Naive B cell (primary cell): ENCODE results near the gene TCF7L2. TPM values are rescaled to one million over a fixed set of nuclear protein-coding genes. Genes with fewer than 3 reads are reported as not detected.

Experiments used
- ATAC-seq, 2 donors: fragments of 150-1000 bp; cut with Tn5 transposase; 2 replicates each; pipeline ENCODE4 v1.10.0; 2021; ENCODE audit warnings: low read depth in 2 of 2, mild to moderate bottlenecking in 2 of 2, moderate library complexity in 2 of 2
- DNase-seq: peaks from one replicate; pipeline ENCODE4 v3.0.0; 2022
- H3K27ac Mint-ChIP-seq, 6 donors: one replicate each; pipeline ENCODE4 v1.8.0; 2020 to 2022; ENCODE audit warnings: mild to moderate bottlenecking in 6 of 6, mixed read lengths in 6 of 6, moderate library complexity in 5 of 6, inconsistent platforms in 2 of 6
- H3K27me3 Mint-ChIP-seq, 3 donors: one replicate each; pipeline ENCODE4 v1.8.0; 2021 to 2022; ENCODE audit warnings: mixed read lengths in 3 of 3, mild to moderate bottlenecking in 1 of 3
- H3K36me3 Mint-ChIP-seq, 2 donors: one replicate each; pipeline ENCODE4 v1.8.0; 2020 to 2022; ENCODE audit warnings: mixed read lengths in 2 of 2, inconsistent platforms in 1 of 2, mild to moderate bottlenecking in 1 of 2
- H3K4me1 Mint-ChIP-seq, 3 donors: one replicate each; pipeline ENCODE4 v1.8.0; 2020 to 2022; ENCODE audit warnings: mixed read lengths in 3 of 3, inconsistent platforms in 1 of 3, mild to moderate bottlenecking in 1 of 3, moderate library complexity in 1 of 3
- H3K4me3 Mint-ChIP-seq, 8 donors: one replicate each; pipeline ENCODE4 v1.8.0; 2020 to 2022; ENCODE audit warnings: mild to moderate bottlenecking in 8 of 8, mixed read lengths in 8 of 8, moderate library complexity in 8 of 8, inconsistent platforms in 2 of 8
- H3K9me3 Mint-ChIP-seq, 7 donors: one replicate each; pipeline ENCODE4 v1.8.0; 2020 to 2022; ENCODE audit warnings: mixed read lengths in 7 of 7, mild to moderate bottlenecking in 5 of 7, inconsistent platforms in 2 of 7, moderate library complexity in 1 of 7
- polyA plus RNA-seq, 6 donors: library from polyadenylated mRNA; unstranded; fragments of 300-500 nt; fragmentation: Illumina TruSeq; gene quantifications; one replicate each; pipeline ENCODE4 v1.2.3, GENCODE V29; 2021; ENCODE audit warnings: low read depth in 6 of 6

TCF7L2 gene
- polyA plus RNA-seq, 6 donors from 2014 or later = 0.30 TPM; not detected in 5

DNA sequence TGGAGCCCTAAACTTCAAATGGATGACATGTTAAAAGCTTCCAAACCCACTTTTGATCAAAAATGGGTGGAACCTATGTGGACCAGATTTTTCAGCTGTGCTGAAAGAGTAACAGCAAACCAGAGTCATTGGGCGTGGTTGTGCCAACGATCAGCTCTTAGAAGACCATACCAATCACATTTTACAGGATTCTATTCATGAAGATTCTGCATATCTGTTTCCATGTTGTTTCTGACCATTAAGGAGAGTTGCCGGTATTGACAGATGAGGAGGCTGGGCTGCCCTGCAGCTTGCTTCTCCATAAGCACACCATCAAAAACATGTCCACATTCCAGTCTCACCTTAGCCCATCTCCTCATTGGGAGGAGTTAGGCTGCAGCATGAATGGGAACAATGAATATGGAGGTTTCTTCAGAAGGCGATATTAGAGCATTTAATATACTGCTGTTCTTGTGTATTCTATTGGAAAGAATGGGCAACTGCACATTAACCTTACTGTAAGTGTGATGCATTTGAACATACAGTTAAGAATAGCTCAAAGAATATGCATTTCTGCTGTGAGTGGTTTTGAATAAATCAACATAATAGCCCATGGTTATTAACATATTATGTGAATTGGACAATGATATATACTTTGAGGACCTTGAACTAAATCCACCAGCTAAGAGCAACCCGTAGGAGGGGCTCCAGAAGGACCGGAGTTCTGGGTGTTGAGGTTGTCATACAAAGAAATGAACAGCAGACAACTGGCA is 116.7 kb downstream of the TCF7L2 start:
- ATAC-seq (no peak), DNase-seq (no peak)
- Mint-ChIP-seq H3K4me1 (no peaks in the 10 kb centered on the region), H3K27me3 (peaks cover 0 to 6% (median 0%) of the 10 kb centered on the region in 3 donors), H3K36me3 (no peaks in the 10 kb centered on the region), H3K27ac (no peak overlapping the region), H3K9me3 (no peaks in the 10 kb centered on the region), H3K4me3 (no peak overlapping the region)

DNA sequence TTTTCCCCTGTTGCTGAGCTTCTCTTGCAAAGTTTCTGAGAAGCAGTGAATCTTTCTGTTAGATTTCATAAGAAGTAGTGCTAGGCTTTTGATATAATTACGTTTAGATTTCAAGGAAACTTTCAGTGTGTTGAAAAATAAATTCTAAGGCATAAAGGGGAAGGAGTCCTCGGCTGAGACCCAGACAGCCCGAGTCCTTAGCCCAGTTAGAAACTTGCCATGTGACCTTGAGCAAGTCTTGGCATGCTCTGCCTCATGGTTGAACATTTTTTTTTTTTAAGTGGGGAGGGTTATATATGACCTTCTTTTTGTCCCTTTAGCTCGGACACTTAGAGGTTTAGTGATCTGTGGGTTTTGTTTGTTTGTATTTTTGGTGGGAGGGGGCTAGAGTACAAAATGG is 117.5 kb downstream of the TCF7L2 start:
- Mint-ChIP-seq H3K4me1 (no peaks in the 10 kb centered on the region), H3K27me3 (no peaks in the 10 kb centered on the region), H3K9me3 (no peaks in the 10 kb centered on the region), H3K27ac (no peak overlapping the region), H3K4me3 (no peak overlapping the region), H3K36me3 (no peaks in the 10 kb centered on the region)
- no peak for DNase-seq
- no peak for ATAC-seq

GRCh38 chr10:113068178-113068890 is 118.3 kb downstream of the TCF7L2 start:
- no peak for ATAC-seq
- no peak overlapping the region for H3K27ac Mint-ChIP-seq
- no peaks in the 10 kb centered on the region for H3K36me3 Mint-ChIP-seq
- H3K27me3 Mint-ChIP-seq = no peaks in the 10 kb centered on the region
- no peaks in the 10 kb centered on the region for H3K4me1 Mint-ChIP-seq
- no peak overlapping the region for H3K4me3 Mint-ChIP-seq
- no peaks in the 10 kb centered on the region for H3K9me3 Mint-ChIP-seq
- DNase-seq = no peak

DNA sequence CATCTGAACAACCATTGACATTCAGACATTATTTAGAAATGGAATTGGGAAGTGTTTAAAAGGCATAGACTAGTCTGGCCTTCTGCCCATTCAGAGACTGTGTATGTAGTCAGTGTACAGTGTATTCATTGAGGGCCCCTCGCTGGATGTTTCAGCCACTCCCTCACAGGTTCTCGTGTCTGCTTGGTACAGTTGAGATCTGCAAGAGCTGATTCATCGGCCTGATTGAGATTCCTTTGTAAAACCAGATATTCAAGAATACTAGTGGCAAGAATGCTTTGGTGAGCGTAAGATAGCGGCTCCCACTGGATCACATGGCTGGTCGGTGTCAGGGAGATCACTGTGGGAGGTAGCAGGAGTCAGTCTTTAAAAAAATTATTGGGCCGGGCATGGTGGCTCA is 119.5 kb downstream of the TCF7L2 start:
- Mint-ChIP-seq H3K36me3 (no peaks in the 10 kb centered on the region), H3K9me3 (no peaks in the 10 kb centered on the region), H3K4me1 (no peaks in the 10 kb centered on the region), H3K4me3 (no peak overlapping the region), H3K27ac (peak overlapping the region in 2 of 6 donors; percentile 22 to 64), H3K27me3 (no peaks in the 10 kb centered on the region)
- ATAC-seq = no peak
- no peak for DNase-seq

DNA sequence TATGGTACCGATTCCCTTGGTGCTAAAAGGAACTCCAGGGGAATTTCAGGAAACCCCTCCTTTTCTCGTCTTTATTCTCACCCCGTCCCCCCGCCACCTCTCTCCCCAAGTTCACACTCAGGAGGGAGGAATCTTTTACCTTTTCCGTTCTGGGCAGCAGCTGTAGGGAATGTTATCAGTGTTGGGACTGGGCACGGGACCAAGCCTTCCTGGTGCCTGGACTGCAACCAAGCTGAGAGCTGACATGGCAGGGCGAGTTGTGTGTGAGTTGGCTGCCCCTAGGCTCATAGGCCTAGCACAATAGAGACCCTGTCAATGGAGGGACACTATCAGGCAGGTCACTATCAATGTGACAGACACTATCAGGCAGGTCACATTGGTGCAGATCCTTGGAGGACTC is 121.4 kb downstream of the TCF7L2 start:
- H3K27me3 Mint-ChIP-seq = no peaks in the 10 kb centered on the region
- H3K4me1 Mint-ChIP-seq = no peaks in the 10 kb centered on the region
- H3K27ac Mint-ChIP-seq = no peak overlapping the region
- H3K4me3 Mint-ChIP-seq = no peak overlapping the region
- H3K36me3 Mint-ChIP-seq = no peaks in the 10 kb centered on the region
- no peak for ATAC-seq
- no peak for DNase-seq
- H3K9me3 Mint-ChIP-seq = no peaks in the 10 kb centered on the region

DNA sequence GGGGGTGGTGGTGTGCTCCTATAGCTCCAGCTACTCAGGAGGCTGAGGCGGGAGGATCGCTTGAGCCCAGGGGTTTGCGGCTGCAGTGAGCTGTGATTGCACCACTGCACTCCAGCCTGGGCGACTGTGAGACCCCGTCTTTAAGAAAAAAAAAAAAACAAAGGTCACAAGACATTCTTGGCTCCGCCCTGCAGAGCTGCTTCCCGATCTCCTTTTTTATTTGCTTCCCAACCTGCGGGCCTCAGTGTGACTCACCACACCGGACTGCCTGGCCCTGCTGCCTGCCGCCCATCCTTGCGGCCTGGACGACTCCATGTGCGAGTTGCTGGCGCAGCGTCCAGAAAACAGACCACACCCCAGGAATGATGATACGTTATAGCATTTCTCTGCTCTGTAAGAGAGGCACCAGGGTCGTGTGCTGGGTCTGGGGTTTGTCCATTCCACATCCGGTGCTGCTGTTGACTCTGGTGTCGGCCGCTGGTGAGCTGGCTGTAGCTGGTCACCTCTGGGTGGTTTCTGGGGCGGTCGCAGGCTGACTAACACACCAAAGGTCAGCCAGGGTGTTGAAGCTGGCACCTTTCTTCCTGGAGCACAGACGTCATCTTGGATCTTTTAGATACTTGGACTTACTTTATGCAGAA is 123.6 kb downstream of the TCF7L2 start:
- no peak overlapping the region for H3K4me3 Mint-ChIP-seq
- no peaks in the 10 kb centered on the region for H3K27me3 Mint-ChIP-seq
- no peak for DNase-seq
- no peak for ATAC-seq
- H3K4me1 Mint-ChIP-seq = no peaks in the 10 kb centered on the region
- no peak overlapping the region for H3K27ac Mint-ChIP-seq
- H3K36me3 Mint-ChIP-seq = no peaks in the 10 kb centered on the region
- H3K9me3 Mint-ChIP-seq = no peaks in the 10 kb centered on the region

- Mint-ChIP-seq H3K4me3 (no peak overlapping the region), H3K27me3 (no peaks in the 10 kb centered on the region), H3K27ac (no peak overlapping the region), H3K4me1 (no peaks in the 10 kb centered on the region), H3K9me3 (no peaks in the 10 kb centered on the region), H3K36me3 (no peaks in the 10 kb centered on the region)
- DNase-seq (no peak), ATAC-seq (no peak)
These were observed 126.9 kb downstream of the TCF7L2 start for GRCh38 chr10:113076949-113077348.

GRCh38 chr10:113078282-113078907 is 128.3 kb downstream of the TCF7L2 start:
- no peak overlapping the region for H3K4me3 Mint-ChIP-seq
- ATAC-seq (no peak), DNase-seq (no peak)
- no peak overlapping the region for H3K27ac Mint-ChIP-seq
- no peaks in the 10 kb centered on the region for H3K36me3 Mint-ChIP-seq
- H3K27me3 Mint-ChIP-seq = no peaks in the 10 kb centered on the region
- H3K4me1 Mint-ChIP-seq = no peaks in the 10 kb centered on the region
- H3K9me3 Mint-ChIP-seq = no peaks in the 10 kb centered on the region

- H3K27ac Mint-ChIP-seq = no peak overlapping the region
- no peak overlapping the region for H3K4me3 Mint-ChIP-seq
- no peak for ATAC-seq
- no peaks in the 10 kb centered on the region for H3K27me3 Mint-ChIP-seq
- no peak for DNase-seq
- H3K36me3 Mint-ChIP-seq = no peaks in the 10 kb centered on the region
- no peaks in the 10 kb centered on the region for H3K4me1 Mint-ChIP-seq
- no peaks in the 10 kb centered on the region for H3K9me3 Mint-ChIP-seq
These were observed 130.2 kb downstream of the TCF7L2 start for GRCh38 chr10:113080061-113080924.

GRCh38 chr10:113080925-113081229 is 130.8 kb downstream of the TCF7L2 start:
- H3K9me3 Mint-ChIP-seq = no peaks in the 10 kb centered on the region
- no peaks in the 10 kb centered on the region for H3K4me1 Mint-ChIP-seq
- peak overlapping the region in 1 of 6 donors; percentile 28 for H3K27ac Mint-ChIP-seq
- no peak overlapping the region for H3K4me3 Mint-ChIP-seq
- no peaks in the 10 kb centered on the region for H3K27me3 Mint-ChIP-seq
- no peak for ATAC-seq
- H3K36me3 Mint-ChIP-seq = no peaks in the 10 kb centered on the region
- no peak for DNase-seq

- Mint-ChIP-seq H3K27me3 (no peaks in the 10 kb centered on the region), H3K36me3 (no peaks in the 10 kb centered on the region), H3K9me3 (no peaks in the 10 kb centered on the region), H3K4me1 (no peaks in the 10 kb centered on the region), H3K27ac (no peak overlapping the region), H3K4me3 (no peak overlapping the region)
- DNase-seq = no peak
- no peak for ATAC-seq
These were observed 134.0 kb downstream of the TCF7L2 start for GRCh38 chr10:113084031-113084430.

- no peaks in the 10 kb centered on the region for H3K27me3 Mint-ChIP-seq
- H3K36me3 Mint-ChIP-seq = no peaks in the 10 kb centered on the region
- H3K9me3 Mint-ChIP-seq = peaks cover 0 to 5% (median 0%) of the 10 kb centered on the region in 7 donors
- H3K27ac Mint-ChIP-seq = no peak overlapping the region
- no peak overlapping the region for H3K4me3 Mint-ChIP-seq
- ATAC-seq (no peak), DNase-seq (no peak)
- no peaks in the 10 kb centered on the region for H3K4me1 Mint-ChIP-seq
These were observed 135.7 kb downstream of the TCF7L2 start for GRCh38 chr10:113085776-113086175.

DNA sequence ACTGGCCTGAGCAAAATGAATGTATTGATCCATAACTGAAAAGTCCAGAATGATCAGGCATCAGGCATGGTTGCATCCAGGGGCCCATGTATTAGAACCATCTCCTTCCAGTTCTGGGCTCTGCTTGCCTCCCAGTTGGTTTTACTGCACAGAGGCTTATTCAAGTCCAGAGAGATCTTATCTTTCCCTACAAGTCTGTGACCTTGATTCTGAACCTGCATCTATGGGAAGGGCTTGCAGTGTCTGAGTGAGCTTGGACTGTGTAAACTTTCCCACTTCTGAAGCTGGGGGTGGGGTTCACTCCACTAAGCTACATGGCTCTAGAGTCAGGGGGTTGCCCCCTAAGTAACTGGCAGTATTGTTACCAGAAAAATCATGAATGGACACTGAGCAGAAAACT is 136.2 kb downstream of the TCF7L2 start:
- Mint-ChIP-seq H3K36me3 (no peaks in the 10 kb centered on the region), H3K4me1 (no peaks in the 10 kb centered on the region), H3K27ac (no peak overlapping the region), H3K9me3 (peaks cover 0 to 9% (median 0%) of the 10 kb centered on the region in 7 donors), H3K4me3 (no peak overlapping the region), H3K27me3 (no peaks in the 10 kb centered on the region)
- ATAC-seq (no peak), DNase-seq (no peak)
